GM19438 (cell line): Measurements from ENCODE around the gene SLC25A38.
"Not testable (repeated sequence)": the region's sequence is repeated elsewhere in the genome, so short reads cannot be mapped to it uniquely, and the experiment has no call there.

Experiments used
- ATAC-seq: cut with Tn5 transposase; IDR thresholded peaks from one replicate; pipeline ENCODE4 v1.9.1; 2021; ENCODE audit warnings: low read depth; ENCODE audit not compliant: unreplicated experiment

SLC25A38 gene

DNA sequence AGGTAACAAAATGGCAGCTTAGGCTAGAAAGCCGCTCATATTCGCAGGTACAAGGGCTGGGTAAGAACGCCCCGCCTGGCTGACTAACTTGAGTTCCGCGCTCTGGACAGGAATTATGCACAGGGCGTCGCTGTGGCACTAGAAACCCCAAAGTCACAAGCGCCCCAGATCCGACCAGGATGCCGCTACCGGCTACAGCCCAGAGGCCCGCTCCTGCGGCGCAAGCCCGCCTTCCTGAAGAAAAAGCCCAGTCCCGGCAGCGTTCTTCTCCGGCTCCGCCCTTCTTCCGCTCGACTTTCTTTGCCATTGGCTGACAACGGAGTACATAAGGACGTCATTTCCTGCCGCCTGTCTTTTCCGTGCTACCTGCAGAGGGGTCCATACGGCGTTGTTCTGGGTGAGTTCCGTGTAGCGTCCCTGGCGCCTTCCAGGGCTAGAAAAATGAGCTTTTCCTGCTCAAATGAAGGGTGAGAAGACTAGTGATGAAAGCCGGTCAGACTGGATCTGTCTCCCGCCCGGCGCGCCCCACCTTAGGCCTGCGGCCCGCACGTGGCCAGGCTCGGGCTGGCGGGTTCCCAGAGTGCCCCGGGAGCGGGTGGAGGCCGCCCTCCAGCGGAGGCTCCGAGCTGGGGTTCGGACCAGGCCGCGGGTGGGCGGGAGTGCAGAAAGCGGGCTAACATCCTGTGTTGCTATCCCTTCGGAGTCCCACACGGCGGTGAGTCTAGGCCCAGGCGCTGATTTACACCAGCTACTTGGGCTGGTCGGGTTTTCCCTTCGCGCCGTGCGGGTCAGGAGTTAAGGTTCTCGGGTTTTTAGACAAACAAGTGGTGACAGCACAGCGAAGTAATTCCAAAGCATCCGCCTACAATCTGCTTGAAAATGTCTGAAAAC, 23.4 kb downstream of the SLC25A38 start, which contains the start of gene RPSA:
Gene RPSA (plus strand): TSS at position 353 of the 891 bp plus-strand sequence. CDS start 934 bp downstream, outside the sequence.
- ATAC-seq, result peak; percentile 95

DNA sequence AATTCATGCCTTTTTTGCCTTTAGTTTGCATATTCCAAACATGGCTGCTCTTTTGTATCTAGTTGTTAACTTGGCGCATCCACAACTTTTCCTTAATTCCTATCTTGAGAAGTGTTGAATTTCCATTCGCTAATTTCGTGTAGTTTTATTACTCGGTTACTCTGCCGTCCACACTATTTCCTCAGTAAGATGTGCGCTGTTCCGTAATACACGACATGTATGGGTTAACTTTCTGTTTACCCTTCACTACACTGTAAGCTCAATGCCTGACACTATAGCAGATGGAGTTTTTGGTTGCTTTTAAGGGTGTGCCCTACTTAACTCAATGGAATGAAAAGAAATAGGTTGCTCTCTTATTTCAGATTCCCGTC, 24.1 kb downstream of the SLC25A38 start:
- no peak for ATAC-seq

DNA sequence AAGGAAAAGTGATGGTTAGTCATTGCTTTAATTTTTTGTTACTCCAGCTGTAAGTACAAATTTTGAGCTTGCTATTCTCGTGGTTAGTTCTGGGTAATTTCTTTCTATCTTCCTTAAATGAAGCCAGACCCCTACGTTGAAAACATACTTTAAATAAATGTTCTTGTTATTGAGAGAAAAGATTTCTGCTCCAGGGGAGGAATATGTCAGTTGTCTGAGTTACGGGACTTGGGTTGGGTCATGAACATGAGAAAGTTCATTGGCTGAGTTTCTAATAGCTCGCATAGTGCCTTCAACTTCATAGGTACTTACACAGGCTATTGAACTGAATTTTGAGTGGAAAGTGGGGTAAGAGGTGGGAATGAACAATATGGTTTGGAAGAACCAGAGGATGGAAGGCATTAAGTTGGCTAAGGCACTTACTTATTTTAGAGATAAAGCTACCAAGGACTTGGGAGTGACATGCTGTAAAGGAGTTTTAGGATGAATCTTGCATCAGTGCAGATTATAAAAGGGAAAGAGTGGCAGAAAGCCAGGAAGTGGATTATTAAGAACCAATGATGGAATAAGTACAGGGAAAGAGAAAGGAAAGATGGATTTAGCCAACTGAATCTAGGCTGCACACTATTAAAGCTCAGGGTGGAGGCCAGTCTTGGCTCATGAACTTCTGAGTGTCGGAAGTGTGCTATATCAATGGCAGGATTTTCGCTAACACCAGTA, 24.8 kb downstream of the SLC25A38 start:
- no peak for ATAC-seq

DNA sequence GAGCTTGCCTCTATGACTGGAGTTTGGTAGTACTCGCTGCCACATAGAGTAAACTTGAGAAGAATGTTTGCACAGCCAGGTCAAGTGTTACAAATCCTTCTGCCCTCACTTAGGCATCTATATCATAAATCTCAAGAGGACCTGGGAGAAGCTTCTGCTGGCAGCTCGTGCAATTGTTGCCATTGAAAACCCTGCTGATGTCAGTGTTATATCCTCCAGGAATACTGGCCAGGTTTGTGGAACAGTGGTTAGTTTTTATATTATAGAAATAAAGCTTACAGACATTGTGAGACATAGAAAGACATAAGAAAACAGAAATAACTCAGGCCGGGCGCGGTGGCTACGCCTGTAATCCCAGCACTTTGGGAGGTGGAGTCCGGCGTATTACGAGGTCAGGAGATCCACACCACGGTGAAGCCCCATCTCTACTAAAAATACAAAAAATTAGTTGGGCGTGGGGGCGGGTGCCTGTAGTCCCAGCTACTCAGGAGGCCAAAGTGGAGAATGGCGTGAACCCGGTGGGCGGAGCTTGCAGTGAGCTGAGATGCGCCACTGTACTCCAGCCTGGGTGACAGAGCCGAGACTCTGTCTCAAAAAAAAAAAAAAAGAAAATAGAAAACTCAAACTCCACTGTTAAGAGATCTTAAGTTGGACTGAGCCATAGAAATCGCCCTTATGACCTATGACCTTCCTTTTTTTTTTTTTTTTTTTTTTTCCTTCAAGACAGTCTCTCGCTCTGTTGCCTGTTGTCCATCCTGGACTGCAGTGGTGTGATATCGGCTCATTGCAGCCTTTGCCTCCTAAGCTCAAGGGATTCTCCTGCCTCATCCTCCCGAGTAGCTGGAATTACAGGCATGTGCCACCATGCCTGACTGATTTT, 25.6 kb downstream of the SLC25A38 start:
- no peak for ATAC-seq

DNA sequence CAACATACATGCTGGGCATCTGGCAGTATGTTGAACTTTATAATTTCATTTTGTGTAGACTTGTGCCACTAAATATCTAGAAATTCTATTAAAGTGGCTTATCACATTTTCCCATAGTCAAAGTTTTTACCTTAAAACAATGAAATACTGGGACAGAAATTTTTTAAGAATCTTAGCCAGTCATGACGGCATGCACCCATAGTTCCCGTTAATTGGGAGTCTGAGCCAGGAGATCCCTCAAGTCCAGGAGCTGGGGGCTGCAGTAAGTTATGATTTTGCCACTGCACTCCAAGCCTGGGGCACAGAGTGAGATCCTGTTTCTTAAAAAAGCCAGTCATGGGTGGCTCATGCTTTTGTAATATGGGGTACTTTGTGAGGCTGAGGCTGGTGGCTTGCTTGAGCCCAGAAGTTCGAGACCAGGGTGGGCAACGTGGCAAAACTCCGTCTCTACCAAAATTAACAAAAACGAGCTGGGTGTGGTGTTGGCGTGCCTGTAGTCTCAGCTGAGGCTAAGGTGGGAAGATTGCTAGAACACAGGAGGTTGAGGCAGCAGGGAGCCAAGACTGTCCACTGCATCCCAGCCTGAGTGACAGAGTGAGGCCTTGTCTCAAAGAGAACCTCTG, 26.5 kb downstream of the SLC25A38 start:
- no peak for ATAC-seq

DNA sequence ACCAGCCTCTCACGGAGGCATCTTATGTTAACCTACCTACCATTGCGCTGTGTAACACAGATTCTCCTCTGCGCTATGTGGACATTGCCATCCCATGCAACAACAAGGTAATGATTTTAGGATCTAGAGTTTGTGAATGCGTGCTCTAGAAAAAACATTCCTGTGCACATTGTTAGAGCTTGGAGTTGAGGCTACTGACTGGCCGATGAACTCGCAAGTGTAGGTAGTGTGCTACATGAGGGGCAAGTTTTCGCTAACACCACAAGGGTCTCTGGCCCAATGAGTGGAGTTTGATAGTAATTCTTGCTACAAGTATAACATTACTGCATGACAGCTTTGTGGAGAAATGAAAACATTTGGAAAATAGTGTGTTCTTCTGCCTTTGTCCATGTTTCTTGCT, 27.7 kb downstream of the SLC25A38 start:
- no peak for ATAC-seq

DNA sequence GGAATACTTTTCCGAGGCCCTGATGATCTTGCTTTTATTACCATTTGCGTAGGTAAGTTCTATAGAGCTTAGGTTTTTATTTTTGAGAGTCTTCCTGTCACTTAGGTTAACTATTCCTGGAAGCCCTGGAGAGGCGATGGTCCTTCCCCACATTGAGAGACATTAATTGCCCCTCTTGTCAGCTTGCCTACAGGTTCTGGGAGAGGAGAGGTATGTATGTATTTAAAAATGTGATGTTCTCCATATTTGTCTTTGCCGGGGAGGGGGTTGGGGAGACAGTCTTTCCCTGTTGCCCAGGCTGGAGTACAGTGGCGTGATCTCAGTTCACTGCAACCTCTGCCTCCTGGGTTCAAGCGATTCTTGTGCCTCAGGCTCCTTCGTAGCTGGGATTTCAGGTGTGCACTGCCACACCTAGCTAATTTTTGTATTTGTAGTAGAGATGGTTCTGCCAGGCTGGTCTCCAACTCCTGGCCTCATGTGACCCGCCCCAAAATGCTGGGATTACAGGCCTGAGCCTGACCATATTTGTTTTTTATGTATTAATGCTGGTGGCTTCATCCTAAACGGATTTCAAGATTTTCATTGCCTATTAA, 29.6 kb downstream of the SLC25A38 start:
- ATAC-seq, result no peak

DNA sequence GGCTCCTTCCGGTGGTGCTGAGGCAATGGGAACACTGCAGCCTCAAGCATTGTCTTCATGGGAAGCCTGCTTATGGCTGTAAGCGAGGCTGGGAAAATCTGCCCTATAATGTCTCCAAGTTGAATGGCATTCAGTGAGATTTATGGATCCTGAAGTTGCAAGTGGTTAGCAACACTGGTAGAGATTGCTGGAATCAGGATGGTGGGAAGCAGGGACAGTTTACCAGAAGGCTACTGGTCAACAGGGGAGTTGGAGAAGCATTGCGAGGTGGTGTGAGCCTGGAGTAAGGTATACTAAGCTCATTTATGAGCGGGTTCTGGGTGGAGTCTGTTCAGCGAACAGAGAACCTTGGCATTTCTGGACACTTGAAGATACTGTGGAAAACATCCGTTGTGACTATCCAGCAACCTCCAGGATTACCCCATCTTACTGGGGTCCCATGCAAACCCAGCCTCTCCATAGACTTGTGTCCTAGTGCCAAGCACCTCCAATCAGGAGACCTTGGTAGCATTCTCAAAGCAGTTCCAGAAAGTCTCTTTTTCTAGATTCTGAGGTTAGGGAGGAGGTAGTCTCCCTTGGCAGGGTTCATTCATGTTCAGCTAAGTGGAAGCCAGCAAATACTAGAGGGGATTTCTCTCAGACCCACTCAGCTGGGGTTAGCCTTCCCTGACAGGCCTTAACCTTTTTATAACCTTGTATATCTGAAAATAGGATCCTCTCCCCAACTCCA, 30.7 kb downstream of the SLC25A38 start:
- ATAC-seq, result no peak

DNA sequence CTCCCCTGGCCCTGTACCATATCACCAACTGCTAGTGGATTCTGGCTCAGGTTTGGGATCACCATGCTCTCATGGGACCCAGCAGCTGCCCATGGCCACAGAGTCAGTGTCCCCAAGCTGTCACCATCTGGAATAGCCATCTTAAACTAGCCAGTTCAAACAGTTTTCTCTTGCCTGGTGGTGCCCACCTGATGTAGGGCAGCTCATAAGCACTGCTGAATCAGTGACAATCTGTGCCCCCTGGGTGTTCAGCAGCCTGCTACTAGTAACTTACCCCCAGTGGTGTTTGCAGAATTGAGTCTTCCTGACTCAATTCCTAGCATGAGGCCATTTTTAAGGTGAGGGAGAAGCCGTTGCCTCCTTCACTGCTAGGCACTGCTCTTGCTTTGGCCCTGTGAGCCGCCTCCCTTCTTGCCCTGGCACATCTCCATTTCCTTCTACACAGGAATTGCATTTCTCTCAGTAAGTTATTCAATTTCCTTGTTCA, 31.3 kb downstream of the SLC25A38 start:
- ATAC-seq, result no peak

DNA sequence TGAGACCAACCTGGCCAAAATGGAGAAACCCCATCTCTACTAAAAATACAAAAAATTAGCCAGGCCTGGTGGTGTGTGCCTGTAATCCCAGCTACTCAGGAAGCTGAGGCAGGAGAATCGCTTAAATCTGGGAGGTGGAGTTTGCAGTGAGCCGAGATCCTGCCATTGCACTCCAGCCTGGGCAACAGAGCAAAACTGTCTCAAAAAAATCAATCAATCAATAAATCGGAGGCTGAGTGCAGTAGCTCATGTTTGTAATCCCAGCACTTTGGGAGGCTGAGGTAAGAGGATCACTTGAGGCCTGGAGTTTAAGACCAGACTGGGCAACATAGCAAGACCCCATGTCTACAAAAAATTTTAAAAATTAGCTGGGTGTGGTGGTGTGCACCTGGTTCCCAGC, 32.1 kb downstream of the SLC25A38 start:
- ATAC-seq, result not testable (repeated sequence)

DNA sequence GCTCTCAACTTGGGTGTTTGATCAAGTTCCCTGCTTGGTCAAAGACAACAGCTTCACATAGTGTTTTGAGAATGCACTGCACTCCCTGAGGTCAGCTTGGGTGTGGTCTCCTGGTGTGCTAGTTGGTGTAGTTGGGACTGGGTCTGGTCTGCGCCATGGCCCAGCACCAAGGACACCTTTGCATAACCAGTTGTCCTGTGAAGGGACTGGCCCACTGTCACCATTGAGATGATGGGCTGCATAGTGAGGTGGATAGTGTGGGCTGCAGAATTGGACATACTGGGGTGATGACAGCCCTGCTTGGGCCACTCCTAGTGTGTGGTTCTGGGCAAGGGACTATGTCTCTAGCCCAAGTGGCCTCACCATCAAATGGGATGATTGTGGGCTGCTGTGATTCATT, 32.8 kb downstream of the SLC25A38 start:
- ATAC-seq, result no peak

DNA sequence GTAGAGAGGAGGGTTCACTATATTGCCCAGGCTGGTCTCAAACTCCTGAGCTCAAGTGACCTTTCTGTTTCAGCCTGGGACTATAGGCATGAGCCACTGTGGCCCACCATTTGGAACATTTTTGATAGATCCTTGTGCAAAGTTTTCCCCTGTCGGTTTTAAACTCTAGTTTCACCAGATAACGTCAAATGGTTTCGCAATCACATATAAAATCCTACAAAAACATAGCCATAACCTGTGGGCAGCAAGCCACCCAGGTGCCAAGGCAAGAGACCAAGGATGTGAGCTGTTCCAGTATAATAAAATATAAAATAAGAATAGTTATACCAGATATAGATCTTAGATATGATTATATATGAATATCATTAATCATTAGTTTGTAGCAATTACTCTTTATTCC, 33.8 kb downstream of the SLC25A38 start:
- not testable (repeated sequence) for ATAC-seq

DNA sequence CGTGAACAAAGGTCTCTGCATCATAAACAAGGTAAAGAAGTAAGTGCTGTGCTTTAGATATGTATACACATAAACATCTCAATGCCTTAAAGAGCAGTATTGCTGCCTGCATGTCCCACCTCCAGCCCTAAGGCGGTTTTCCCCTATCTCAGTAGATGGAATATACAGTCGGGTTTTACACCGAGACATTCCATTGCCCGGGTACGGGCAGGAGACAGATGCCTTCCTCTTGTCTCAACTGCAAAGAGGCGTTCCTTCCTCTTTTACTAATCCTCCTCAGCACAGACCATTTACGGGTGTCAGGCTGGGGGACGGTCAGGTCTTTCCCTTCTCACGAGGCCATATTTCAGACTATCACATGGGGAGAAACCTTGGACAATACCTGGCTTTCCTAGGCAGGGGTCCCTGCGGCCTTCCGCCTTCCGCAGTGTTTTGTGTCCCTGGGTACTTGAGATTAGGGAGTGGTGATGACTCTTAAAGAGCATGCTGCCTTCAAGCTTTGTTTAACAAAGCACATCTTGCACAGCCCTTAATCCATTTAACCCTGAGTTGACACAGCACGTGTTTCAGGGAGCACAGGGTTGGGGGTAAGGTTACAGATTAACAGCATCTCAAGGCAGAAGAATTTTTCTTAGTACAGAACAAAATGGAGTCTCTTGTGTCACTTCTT, 35.5 kb downstream of the SLC25A38 start:
- not testable (repeated sequence) for ATAC-seq

DNA sequence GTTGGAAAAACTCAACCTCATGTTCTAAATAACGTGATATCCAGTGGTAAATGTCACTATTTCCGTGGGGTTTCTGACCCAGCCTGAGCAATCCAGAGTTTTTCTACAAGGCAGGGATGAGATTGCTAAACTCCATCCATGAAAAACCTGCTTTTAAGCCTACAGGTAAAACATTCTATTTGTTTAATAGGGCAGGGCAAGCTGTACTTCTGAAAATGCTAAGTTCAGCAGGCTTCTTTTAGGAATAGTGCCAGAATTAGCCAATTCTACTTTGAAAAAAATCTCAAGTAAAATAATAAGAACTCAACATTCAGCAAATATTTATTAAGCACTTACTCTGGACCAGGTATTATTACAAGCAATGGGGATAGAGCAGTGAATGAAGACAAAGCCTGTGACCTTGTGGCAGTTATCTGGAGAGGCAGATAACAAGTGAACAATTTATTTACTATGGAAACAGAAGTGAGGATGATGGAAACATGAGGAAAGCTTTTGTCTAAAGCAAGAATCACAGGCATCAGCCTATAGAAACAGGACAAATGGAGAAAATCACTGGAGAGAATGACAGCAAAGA, 36.7 kb downstream of the SLC25A38 start:
- no peak for ATAC-seq

DNA sequence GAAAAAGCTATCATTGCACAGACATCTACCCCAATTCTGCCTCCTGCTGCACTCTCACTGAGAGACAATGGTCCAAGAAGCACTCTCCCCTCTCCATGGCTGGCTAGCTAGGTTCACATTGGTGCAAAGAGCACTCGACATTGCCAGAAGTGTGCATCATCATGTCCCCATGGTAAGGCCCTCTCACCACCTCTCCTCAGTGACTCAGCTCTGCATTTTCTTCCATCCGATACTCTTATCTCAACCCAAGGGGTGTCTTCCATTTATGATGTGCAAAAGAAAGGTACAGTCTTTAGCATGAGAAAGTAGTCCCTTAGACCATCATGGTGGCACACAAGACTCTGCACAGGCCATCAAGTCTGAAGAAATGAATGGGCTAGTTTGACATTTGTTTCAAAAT, 37.4 kb downstream of the SLC25A38 start:
- no peak for ATAC-seq

DNA sequence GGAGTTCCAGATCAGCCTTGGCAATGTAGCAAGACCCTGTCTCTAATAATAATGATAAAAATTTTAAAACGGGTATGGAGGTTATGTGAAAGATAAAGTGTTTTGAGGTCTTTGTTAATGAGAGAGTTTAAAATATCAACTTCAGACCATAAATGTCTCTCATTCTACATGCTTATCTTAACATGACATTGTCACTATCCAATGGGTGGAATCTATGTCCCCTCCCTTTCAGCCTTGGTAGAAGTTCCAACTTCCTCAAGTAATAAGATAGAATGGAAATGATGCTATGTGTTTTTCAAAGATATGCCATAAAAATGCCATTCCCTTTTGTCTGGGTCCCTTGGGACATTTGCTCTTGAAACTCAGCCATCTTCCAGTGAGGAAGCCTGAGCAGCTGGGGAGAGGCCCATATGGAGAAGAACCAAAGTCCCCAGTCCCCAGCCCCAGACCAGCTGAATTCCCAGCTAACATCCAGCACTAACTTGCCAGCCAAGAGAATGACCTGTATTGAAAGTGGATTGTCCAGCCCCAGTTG, 40.3 kb downstream of the SLC25A38 start:
- ATAC-seq, result no peak

DNA sequence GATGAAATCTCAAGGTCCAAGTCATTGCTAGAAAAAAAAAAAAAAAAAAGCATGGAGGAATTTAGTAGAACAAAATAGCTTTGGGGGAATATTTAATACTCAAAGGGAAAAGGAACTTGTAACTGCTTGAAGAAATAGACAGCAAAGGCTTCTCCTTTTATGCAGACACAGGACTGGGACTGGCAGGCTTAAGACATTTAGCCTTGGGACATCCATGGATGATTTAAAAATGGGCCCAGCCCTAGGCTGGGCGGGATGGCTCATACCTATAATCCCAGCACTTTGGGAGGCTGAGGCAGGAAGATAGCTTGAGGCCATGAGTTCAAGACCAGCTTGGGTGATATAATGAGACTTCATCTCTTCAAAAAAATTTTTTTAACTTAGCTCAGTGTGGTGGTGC, 43.1 kb downstream of the SLC25A38 start:
- ATAC-seq, result no peak

DNA sequence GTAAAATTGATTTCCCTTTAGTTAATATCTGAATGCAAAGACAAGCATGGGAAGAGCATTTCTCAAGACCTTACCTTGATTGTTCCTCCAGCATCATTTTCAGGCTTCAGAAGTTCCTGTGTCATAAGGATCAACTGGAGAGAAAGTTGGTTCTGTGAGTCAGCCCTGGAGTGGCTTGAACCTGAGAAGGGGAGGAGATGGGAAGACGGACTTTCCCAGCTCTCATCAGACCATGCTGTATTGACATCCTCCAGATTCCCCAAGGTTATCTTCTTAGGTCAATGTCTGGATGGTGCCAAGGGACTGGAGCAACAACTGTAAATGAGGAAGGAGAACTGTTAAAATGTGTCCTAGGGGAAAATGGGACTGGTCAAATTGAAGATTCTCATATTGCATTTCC, 44.3 kb downstream of the SLC25A38 start:
- ATAC-seq, result no peak
